ENCODE data around the gene SPOPL.
"Not testable (repeated sequence)": the region's sequence is repeated elsewhere in the genome, so short reads cannot be mapped to it uniquely, and the experiment has no call there.

Gene SPOPL

DNA sequence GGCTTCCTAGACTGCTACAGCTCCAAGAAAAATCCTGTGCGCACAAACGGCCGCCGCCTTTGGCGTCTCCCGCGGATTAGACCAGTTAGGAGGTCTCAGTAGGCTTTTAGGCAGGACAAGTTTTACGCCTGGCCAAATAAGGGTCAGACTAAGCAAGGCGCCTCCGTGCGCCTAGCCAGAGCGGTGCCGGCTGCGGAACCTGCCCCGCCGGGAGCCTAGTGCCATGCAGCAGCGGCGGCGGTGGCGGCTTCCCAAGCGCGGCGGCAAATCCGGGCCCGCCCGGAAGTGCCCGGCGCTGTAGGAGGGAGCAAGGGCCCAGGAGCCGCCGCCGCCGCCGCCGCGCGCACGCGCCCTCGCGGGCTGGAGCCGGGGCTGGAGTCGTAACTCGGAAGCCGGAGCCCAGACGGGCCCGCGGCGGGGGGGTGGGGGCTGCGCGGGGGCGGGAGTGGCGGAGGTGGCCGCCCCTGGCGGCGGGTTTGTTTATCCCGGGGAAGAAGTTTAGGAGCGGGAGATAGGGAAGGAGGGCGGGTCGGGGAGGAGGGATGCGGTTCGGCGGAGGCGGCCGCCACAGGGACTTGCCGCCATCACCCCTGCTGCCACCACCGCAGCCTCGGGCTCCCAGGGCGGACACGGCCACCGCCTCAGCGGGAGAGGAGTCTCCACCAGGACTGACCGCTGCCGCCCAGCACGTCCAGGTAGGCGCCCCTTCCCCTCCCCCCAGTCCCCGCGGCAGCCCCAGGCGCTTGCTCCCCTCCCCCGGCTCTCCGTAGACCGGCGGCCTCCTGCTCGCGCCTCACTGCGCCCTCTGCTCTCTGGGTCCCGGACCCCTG lies at the start of gene SPOPL:
Gene SPOPL, plus strand, starts transcription at position 346 of the 830 bp plus-strand sequence. CDS start 48,447 bp downstream, outside the sequence.
- peak; percentile 77 for DNase-seq (ENCODE audit: low spot score)

DNA sequence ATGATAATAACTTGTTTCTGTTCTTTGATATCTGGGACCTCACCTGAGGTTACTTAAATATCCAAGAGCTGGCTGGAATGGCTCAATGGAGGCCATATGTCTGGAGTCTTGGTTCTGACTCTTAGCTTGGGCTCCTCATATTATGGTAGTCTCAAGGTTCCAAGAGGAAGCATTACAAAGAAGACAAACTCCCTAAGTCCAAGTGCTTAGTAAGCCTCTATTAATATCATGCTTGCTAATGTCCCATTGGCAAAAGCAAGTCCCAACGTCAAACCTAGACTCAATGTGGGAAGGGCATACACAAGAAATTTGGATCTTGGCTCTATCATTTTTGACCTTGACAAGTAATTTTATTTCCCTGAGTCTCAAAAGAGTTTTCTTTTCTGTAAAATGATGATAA lies 49.2 kb upstream of the SPOPL start:
- DNase-seq (ENCODE audit: low spot score) = no peak

GRCh38 chr2:138453815-138454214 lies 47.8 kb upstream of the SPOPL start:
- DNase-seq (ENCODE audit: low spot score) = no peak

- no peak for DNase-seq (ENCODE audit: low spot score)
These were observed 46.8 kb upstream of the SPOPL start for GRCh38 chr2:138454761-138455160.

GRCh38 chr2:138455275-138455674 lies 46.3 kb upstream of the SPOPL start:
- DNase-seq (ENCODE audit: low spot score) = no peak

DNA sequence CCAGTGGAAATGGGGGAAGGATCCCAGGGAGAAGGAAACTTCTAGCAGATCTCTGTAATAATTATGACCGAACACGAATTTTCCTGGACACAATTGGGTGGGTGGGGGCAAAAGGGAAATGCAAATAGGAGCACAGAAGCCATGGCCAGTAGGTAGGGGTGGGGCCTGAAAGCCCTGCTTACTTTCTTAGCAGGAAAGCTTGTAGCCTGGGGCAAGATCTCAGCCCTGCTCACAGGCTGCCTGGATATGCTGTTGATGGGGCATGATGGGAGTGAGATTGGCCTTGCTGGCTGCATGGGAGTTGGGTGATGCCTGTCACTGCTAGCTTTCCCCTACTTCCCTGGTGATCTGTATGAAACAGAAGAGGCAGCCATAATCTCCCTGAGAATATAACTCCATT lies 45.9 kb upstream of the SPOPL start:
- no peak for DNase-seq (ENCODE audit: low spot score)

DNA sequence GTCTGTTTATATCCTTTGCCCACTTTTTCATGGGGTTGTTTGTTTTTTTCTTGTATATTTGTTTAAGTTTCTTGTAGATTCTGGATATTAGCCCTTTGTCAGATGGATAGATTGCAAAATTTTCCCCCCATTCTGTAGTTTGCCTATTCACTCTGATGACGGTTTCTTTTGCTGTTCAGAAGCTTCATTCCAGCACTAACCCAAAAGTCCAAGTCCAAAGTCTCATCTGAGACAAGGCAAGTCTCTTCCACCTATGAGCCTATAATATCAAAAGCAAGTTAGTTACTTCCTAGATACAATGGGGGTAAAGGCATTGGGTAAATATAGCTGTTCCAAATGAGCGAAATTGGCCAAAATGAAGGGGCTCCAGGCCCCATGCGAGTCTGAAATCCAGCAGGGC lies 38.9 kb upstream of the SPOPL start:
- not testable (repeated sequence) for DNase-seq (ENCODE audit: low spot score)

DNA sequence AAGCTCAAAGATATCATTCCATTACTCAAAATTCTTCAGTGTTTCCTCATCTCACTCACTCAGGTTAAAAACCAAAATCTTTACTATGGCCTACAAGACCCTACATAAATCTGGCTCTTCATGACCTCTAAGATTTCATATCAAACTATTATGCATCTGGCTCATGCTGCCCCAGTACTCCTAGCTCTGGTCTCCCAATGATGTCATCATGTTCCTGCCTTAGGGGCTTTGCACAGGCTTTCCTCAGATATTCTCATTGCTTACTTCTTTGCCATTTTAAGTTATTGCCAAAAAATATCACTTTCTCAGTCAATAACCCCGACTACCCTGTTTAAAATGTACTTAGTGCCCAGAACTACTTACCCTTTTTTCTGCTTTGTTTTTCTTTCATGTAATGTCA lies 33.0 kb upstream of the SPOPL start:
- no peak for DNase-seq (ENCODE audit: low spot score)

- no peak for DNase-seq (ENCODE audit: low spot score)
These were observed 32.2 kb upstream of the SPOPL start for GRCh38 chr2:138469411-138469810.

- DNase-seq (ENCODE audit: low spot score) = peak; percentile 70
These were observed 30.6 kb upstream of the SPOPL start for GRCh38 chr2:138470941-138471340.

GRCh38 chr2:138474100-138474825 lies 27.3 kb upstream of the SPOPL start:
- DNase-seq (ENCODE audit: low spot score) = no peak

- DNase-seq (ENCODE audit: low spot score) = no peak
These were observed 26.2 kb upstream of the SPOPL start for GRCh38 chr2:138475277-138475776.

DNA sequence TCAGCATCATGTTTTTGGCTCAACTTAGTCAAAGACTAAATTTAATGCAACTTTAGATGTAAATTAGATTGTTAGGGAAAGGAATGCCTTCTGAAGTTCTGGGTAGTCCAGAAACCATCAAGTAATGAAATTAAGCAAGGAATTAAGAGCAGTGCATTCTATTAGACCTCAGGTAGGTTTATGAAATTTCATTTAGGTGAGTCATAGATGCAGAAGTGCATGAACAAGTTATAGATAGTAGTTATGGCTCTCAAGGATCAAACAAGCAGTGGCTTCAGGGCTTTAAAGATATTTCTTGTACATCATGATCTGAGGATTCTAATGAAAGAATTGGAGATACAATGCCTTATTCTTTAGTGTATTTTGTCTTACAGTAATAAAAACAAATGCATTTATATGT lies 25.4 kb upstream of the SPOPL start:
- no peak for DNase-seq (ENCODE audit: low spot score)

DNA sequence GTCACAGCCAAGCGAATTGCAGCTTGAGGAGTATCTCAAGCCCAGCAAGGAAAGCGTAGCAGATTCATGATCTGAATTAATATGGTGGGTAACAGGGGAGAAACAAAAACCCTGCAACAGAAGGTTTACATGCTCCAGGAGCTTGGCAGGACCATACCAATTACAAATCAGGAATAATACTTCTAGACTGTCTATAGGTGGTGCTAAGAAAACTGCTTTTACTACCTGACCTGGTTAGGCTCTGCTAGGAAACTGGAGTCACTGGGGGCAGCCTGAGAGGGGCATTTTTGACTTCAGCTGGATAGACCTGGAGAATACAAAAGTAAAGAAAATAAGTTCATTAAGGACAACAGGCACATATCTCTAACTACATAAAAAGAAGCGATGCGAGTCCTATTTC lies 24.6 kb upstream of the SPOPL start:
- no peak for DNase-seq (ENCODE audit: low spot score)

- DNase-seq (ENCODE audit: low spot score) = not testable (repeated sequence)
These were observed 18.8 kb upstream of the SPOPL start for GRCh38 chr2:138482796-138483195.

DNA sequence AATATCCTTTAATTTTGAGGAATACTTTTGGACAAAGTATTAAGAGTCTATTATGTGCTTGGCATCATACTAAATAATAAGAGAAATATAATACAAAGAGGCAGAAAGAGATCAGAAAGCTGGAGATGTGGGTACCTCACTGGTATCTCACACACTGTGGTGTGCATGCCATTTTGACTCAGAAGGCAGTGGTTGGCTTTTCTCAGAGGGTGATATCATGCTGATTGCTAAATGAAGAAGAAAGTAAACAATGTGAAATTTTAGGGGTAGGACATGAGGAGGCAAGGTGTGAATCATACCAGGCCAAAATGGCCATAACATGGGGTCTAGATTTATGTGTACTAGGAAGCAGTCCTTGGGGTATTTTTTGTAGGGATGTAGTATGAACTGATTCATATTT lies 16.6 kb upstream of the SPOPL start:
- DNase-seq (ENCODE audit: low spot score) = no peak

DNA sequence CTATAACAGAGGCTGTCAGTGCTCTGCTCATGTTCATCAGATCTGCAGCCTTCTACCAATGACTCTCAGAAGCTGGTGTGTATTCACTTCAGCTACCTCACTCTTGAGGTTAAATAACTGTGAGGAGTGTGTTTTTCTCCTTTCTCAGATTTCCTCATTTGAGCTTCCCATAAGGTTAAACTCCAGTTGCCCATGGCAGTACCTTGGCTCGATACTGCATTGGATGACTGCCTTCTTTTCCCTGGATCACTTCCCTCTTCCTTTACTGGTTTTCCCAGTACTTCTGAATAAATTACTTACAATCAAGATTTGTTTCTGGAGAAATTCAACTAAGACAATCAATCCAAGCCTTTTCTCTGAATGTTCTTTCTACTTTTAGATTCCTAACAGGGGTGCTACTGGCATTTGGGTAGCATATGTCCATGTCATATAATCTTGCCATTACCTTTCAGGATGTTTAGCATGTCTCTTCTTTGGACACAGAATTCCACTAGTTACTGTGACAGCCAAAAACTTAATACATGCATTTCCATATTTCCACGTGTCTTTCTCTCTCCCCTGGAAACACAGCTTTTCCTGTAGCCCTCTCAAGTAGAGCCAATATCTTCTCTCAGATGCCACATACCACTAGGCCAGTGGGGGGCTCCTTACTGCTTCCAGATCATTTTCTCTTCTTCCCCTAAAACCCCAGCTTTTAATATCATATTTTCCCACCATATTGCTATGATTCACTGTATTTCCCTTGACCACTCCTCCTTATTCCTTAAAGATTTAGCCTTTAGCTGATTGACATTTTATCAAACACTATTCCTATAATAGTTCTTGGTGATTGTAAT lies 15.0 kb upstream of the SPOPL start:
- no peak for DNase-seq (ENCODE audit: low spot score)

- DNase-seq (ENCODE audit: low spot score) = no peak
These were observed 10.7 kb upstream of the SPOPL start for GRCh38 chr2:138490673-138491494.

- no peak for DNase-seq (ENCODE audit: low spot score)
These were observed 10.1 kb upstream of the SPOPL start for GRCh38 chr2:138491495-138491862.

DNA sequence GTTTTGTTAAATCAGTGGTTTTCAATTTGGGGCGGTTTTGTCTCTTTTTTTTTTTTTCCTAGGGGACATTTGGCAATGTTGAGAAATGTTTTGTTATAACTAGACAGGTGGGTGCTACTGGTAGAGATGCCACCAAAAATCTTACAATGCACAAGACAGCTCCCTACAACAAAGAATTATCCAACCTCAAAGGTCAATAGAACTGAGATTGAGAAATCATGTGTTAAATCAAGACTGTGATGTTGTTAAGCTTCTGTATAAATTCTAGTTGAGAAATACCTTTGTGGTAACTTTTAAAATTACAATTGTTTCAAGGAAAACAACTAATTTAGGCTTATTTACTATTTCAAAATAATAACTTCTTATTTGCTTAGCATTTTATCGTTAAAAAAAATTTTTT lies 9.4 kb upstream of the SPOPL start:
- no peak for DNase-seq (ENCODE audit: low spot score)

DNA sequence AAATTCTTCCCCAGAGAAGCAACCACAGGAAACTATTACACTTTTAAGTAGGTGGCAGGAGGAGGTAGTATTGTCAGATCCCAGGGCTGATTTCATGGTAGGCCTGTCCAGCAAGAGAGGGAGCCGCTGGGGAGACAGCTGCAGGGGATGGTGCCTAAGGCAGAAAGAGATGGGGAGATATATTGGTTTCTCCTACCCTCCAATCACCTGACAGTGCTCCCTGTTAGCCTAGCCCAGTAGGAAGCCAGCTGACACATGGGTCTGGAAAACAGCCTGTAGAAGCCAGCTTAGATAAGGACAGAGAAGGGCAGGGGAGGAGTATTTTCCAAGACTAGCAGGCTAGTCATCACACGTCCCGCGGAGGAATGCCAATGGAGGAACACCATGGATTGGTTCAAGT lies 8.2 kb upstream of the SPOPL start:
- no peak for DNase-seq (ENCODE audit: low spot score)

All from pons (tissue), 1 donor.